Stimulated activated CD4-positive, alpha-beta T cell treated with anti-CD3 and anti-CD28 coated beads, TNF-alpha, amount 100 ng/mL, for 48 hours (primary cell): ENCODE results near the gene DNAJB2.
"Not testable (repeated sequence)": the region's sequence is repeated elsewhere in the genome, so short reads cannot be mapped to it uniquely, and the experiment has no call there.

Experiments
- DNase-seq, 3 donors: peaks; one replicate each; pipeline ENCODE4 v3.0.0-alpha.2; 2020; ENCODE audit warnings: low read depth in 3 of 3

The DNAJB2 gene

DNA sequence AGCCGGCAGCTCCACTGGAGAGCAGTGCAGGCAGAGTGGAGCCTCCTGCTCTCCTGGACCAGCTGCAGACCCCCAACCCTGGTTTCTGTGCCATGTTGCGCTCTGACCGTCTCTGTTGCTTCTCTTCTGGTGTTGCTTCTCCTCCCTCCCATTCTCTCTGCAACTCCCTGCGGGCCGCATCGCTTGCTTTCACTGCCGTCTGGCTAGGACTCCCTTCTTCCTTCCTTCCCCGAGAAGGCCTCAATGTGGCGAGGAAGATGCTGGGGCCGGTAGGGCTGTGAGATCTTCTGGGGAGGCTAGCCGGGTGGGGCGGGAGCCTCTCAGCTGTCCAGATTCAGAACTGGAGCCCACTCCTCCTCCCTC, 6.2 kb downstream of the DNAJB2 start:
- DNase-seq: no peak

DNA sequence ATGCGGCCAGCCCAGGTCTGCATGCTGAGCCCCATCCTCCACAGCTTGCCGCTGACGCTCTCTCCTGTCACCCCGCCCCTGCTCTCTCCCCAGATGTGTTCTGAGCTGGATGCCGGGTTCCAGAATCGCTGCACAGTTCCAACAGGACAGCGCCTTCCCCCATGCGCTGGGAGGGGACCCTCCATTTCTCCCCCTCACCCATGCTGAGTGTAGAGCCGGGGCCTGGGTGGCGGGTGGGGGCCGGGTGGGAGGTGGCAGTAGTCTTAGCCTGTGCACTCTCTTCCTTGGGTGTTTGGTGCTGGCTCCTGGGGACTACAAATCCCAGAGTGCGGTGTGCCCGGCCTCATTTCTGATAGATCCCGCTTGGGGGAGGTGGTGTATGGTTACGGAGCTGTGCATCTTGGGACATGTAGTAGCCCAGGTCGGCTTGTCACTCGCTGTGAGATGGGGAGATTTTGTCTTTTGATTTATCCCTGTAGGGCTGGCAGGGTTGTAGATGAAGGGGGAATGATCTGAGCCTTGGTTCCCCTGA, 6.8 kb downstream of the DNAJB2 start:
- no peak for DNase-seq

DNA sequence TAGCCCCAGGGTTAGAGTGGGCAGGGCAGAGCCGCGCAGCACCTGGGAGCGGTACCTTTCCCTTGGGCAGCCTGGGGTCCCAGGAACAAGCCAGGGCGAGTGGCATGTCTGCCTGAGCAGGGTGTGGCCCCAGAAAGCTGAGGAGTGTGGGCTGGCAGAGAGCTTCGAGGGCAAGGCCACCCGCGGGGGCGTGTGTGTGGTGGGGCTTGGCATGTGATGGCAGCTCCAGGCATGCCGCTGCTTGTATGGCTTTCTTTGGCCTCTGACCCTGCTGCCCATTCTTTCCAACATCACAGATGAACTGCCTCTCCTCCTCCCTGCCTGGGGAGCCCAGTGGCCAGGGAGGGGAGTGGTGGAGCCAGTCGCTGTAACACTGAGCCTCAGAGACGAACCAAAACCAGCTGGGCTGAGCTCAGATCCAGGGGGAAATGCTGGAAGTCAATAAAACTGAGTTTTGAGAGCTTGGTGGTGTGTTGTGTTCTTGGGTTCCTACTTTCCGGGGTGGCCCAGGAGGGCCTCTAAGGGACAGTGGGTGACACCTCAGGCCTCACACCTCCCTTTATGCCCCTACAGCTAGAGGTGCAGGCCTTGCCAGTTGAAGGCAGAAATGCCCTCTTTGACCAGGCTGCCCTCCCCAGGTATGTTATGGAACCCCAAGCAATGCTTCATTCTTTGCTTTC, 7.4 kb downstream of the DNAJB2 start:
- DNase-seq: no peak

DNA sequence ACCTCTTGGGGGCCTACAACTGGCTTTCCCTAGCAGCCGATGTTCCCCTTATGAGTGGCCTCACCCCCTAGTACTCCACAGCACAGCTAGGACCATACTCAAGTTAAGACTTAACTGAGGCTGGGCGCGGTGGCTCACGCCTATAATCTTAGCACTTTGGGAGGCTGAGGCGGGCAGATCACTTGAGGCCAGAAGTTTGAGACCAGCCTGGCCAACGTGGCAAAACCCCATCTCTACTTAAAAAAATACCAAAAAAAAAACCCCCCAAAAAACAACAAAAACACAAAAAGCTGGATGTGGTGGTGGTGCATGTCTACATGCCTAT, 7.9 kb downstream of the DNAJB2 start:
- not testable (repeated sequence) for DNase-seq

DNA sequence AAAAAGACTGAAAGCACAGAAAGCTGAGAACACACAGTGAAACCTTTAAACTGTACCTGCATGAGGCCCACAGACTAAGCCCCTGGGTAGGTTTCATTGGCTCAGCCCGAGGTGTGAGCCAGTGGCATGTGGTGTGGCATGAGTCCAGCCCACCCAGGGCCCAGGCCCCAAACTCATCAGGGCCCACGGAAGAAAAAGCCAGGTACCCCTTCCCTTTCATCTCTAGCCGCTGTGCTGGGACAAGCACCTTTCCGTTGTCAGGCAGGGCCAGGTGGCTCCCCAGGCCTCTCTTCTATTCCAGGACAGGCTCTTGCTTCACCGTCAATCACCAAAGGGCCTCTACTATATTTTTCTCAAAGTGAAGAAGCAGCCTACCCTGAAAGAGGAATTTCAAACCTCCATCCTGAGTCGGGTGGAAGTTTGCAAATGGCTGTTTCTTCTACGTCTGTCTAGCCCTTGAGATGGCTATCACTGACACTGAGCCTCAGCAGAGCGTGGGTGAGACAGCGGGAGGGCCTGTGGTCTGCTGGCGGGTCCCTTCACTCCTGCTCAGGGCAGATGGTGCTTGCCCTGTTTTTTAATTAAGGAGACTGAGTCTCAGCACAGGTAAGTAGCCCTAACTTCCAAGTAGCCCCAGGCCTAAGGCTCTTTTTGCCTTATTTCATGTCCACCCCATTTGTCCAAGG, 8.6 kb downstream of the DNAJB2 start:
- DNase-seq: no peak

DNA sequence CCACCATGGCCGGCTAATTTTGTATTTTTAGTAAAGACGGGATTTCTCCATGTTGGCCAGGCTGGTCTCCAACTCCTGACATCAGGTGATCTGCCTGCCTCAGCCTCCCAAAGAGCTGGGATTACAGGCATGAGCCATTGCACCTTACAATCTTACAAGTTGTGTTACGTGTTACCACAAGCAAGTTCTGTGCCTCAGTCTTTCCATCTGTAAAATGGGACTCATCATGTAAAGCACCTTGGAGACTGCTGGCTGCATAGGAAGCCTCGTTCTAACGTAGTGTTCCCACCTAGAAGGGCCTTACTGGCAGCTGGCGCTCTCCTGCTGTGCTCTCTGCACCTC, 10.0 kb downstream of the DNAJB2 start:
- no peak for DNase-seq

DNA sequence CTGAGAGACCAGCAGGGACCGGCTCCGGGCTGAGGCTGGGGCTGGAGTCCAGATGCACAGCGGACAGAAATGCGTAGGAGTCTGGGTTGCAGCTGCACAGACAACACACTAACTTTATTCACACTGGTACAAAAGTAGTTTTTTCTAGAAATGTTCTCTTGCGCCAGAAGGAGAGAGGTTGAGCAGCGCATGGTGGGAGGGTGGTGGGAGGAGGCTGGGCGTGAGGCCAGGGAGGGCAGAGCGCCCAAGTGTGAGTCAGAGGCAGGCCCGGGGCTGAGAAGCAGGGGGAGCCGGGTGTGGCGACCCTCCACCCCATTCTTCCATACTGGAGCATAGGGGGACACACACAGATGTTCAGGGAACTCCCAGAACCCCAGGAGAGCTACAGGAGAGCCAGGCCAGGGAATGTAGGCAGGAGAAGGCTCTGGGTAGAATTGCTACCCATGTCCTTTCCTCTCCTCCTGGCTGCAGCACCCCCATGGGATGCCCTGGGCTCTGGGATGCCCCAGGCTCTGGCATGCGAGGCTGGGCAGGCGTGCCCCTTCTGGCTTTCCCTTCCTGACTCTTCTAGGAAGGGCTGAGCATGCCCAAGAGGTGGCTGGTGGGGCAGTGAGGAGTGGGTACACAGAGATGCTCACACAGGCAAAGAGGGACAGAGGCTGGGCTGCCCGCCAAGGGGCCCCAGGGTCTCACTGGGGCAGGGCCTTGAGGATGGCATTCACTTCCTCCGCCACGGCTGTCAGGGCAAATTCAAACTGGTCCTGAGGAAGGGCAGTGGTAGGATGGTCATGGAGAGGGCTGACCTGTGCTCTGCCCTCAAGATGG, 10.6 kb downstream of the DNAJB2 start:
- no peak for DNase-seq

DNA sequence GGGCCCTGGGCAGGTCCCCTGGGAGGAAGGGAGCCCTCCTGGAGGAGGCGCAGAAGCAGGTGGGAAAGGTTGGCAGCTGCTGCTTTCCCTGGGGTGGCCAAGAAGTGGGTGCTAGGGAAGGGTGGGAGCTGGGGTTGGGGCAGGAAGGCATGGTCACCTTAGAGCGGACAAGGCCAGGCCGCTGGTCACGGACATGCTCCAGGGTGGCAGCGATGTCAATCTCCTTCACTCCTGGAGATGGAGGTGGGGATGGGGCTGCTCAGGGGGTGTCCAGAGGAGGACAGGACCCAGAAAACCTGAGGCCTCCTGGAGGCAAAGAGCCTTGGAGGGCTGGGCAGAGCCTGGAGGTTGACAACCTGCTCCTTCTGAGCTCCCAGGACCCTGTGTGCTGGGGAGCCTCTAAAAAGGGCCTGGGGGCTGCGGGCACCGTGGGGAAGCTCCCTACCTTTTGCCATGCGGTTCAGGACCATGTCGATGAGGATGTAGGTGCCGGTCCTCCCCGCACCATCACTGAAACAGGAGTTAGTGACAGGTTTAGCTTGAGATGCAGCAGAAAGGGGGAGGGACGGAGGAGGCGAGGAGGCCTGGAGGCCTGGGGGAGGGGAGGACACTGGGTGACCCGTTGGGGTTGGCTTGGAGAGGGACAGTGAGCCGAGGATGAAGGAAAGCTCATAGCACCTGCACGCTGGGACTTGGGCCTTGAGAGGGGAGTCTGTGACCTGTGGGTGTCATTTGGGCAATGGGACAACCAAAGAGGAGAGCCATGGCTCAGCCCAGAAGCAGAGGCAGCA, 11.4 kb downstream of the DNAJB2 start:
- DNase-seq: no peak

DNA sequence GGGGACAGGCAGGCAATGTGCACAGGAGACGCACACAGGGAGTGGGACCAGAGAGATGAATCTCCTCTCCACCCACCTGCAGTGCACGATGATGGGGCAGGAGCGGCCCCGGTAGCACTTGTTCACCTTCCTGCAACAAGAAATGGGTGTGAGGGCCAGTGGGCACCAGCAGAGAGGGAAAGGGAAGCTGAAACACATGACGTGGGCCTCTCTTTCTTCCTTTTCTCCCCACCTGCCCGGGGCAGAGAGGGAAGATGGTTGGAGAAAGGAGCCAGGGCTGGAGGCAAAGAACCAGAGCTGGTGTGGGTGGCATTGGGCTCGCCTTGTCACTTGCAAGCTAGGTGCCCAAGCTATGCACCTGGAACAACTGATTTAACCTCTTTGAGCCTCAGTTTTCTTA, 12.2 kb downstream of the DNAJB2 start:
- no peak for DNase-seq

DNA sequence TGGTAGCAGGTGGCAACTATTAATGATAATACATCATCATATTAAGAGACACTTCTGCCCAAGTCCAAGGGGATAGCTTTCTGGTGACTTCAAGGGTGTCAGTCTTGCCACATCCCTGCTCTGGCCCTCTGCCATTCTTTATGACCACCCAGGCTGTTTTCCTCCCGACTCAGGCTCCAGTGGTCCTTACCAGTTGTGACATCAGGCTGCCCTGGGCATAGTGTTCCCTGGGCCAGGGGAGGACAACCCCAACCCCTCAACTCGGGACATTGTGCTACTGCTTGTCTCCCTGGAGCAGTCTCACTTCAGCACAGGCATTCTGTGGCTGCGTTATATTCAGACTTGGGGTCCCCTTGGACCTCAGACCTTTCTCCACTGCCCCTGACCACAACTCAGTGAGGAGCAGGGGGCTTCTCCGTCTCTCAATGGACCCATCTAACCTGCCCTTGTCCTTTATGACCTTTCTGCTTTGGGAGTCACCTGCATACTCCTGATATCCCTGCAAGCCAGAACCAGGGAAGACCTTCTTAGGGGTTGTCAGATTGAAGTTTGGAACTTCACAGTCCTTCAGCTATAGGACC, 12.8 kb downstream of the DNAJB2 start:
- no peak for DNase-seq

DNA sequence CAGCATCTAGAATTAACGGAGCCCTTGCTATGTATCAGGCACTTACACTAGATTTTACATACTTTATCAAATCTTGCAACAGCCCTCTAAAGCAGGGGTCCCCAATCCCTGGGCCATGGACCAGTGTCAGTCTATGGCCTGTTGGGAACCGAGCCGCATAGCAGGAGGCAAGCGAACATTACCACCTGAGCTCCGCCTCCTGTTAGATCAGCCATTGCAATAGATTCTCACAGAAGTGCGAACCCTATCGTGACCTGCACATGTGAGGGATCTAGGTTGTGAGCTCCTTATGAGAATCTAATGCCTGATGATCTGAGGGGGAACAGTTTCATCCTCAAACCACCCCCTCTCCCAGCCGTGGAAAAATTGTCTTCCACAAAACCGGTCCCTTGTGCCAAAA, 13.4 kb downstream of the DNAJB2 start:
- DNase-seq: no peak

DNA sequence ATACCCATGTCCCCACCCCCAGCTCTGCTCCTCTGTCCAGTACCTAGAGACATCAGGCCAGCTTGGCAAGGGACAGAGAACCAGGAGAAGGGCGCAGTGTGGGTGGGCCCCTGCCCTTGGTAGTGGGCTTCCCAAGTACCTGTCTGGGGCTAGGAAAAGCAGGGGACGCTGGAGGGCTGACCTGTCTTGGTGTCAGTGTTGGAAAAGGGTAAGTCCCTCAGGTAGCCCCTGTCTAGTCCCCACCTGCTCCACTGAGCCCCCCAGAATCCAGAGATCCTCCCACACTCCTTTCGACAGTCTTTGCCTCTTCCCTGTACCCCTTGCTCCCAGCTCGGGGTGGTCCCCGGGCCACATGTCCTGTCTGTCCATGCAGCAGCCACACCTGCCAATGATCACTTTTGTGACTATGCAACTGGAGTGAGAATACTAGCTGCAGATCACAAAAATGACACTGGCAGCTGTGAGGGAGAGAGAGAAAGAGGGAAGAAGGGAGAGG, 14.6 kb downstream of the DNAJB2 start:
- no peak for DNase-seq

DNA sequence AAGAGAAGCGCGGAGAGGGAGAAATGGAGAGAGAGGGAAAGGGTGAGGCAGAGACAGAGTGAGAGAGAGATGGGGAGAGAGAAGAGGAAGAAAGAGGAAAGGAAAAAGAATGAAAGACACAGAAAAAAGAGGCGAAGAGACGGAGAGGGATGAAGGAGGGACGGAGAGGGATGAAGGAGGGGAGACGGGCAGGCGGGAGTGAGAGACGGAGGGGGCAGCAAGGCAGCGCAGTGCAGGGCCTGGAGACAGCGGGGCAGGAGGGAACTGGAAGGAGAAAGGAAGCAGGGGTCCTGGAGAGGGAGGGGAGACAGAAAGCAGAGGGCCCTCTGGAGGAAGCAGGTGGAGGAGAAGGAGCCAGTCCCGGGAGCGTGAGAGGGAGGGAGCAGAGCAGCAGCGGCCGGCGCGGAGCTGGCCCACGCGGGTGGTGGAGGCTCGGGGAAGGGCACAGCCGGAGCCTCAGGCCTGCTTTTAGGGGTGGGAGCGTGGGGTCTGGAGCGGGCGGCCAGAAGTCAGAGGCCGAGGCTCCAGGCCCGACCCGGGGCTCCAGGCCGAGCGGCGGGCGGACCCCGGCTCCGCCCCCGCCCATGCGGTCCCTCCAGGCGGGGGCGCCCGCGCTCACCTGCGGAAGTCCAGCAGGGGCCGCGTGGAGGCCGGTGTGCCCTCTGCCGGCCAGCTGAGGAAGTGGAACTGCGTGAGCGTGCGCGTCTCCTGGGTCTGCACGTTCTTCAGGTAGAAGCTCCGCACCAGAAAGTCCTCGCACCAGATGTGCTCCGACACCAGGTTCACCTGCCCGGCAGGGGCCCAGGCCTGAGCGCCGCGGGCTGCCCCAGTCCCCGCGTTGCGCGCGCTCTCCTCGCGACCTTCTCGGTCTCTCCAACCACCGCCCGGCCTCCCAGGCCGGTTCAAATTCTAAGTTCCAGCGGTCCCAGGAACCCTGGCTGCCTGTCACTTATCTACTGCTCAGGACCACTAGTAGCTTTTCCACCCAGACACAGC, 15.5 kb downstream of the DNAJB2 start:
- peak; percentile 81 to 85 (median 82) for DNase-seq

DNA sequence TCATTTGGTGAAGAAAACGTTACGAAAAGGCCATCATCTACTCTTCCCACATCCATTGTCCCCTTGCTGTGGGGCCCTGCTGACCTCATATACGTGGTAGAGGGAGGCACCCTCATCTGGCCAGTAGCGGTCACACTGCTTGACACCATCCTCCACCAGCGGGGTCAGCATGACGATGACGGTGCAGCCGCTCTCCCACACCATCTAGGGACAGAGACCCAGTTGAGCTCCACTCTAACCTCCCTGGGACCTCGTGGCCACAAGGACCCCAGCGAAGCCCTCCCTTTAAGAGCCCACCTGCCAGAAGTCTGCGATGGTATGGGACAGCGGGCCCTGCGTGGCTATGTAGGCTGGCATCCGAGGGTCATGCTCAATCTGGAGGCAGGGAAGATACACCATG, 17.0 kb downstream of the DNAJB2 start:
- no peak for DNase-seq

DNA sequence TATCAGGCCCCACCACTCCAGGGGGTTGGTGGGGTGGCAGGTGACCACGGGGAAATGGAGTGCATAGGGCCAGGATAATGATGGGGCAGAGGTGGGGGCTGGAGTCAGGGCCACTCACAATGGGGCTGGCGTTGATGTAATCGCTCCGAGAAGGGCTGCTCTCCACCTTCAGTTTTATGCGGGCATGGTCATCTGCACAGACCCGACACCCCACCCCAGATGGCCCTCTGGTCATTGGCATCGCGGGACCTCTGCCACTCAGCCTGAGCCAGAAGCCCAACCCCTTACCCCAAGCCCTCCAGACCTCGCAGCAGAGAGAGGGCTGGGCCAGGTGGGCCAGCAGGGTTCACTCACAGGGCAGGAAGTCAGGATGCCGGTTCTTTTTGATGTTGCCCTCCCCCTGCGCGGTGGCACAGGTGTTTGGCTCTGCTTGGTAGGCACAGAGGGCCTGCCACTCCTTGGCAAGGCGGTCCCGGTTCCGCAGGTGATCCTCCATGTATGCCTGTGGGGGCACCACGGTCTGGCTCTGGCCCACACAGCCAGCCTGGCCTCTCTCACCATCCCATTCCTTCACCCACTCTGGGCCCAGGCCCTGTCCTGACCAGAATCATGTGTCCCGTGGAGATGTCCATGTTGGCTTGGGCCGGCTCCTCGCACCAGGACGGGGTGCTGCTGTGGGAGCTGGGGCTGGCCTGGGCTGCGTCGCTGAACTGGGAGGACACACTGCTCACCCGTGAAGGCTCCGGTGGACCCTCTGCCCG, 17.6 kb downstream of the DNAJB2 start:
- no peak for DNase-seq

DNA sequence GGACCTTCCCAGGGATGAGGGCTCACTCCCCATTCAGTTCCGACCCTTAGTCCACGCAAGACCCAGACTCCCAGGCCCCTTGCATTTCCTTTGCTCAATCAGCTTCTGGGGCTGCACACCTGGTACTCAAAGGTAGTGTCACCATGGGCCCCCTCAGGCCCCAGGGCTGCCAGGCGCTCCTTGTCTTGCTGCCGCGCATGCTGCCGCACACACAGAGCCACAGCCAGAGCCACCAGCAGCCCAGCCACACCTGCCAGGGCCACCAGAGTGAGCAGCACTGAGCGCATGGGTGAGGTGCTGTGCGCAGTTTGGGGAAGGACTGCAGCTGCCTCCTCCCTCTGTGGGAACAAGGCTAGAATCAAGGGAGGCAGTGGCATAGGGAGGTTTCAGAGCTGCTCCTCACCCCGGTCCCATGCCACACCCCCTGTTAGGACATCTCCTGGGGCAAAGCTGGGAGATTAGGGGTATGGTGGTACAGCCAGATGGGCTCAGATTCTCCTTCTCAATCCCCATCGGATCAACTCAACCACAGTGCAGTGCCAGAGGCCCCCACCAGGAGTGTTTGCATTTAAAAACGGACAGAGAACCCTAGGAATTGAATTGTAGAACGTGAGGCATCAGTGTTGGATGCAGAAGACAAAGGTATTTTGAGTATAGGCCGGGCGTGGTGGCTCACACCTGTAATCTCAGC, 18.7 kb downstream of the DNAJB2 start:
- DNase-seq: no peak

DNA sequence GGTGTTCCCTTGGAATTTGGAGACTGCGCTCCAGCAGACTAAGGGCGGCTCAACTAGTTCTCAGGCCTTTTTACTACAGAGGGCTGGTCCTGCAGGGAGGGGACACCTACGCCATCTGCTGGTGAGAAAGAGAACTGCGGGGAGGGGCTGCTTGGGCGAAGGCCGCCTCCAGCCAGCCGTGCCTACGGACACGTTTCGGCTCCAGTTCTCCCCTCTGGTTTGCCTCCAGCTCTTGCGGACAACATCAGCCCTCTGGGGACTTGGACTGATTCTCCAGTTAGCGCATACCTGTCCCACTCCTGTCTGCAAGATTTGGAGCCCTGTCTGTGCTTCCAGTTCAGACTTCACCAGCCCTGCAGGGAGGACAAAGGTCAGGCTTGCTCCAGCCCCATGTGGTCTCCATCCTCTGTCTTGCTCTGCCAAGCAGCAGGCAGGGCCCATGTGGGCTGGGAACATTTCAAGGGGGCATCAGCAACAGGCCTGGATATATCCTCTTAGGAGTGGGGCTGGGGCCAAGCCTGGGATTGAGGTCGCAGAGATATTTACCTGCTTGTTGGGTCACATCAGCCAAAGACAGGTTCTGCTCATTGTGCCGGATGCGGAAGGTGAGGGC, 19.7 kb downstream of the DNAJB2 start:
- DNase-seq: peak; percentile 79 to 88 (median 83)

DNA sequence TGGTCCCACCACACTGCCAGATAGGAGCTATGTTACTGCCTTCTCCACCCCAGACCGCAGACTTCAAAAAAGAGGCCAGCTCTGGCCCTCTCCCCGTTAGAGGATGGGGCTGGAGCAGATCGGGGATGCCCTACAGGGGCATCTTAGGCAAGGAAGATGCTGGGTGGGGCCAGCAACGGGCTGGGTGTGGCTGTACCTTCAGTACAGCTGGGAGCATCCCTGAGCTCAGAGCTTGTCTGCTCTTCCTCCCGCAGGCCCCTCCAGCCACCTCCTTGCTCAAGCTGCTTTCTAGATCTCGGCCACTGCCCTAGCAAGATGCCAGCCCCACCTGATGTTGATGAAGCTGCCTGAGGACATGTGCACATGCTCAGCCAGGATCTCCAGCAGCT, 20.2 kb downstream of the DNAJB2 start:
- no peak for DNase-seq

DNA sequence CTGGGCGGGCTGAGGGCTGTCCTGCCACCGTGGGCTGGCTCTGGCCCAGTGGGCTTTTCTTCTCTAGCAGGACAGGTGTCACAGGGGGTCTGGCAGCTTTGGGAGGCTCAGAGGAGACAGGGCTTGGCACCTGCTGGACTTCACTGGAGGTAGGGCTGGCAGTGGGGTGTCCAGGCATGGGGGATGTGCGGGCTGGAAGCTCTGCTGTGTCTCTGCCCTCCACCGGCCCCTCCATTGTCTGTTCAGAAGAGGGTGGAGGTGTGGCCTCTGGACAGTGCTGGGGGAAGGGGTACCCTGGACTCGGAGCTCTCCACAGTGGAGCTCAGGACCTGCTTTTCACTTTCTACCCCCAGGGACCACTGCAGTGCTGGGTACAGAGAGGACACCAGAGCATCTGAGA, 20.9 kb downstream of the DNAJB2 start:
- no peak for DNase-seq
